Stomach (tissue), 9 donors: ENCODE results near the gene EFHC2. TPM values are rescaled to one million over a fixed set of nuclear protein-coding genes. Genes with fewer than 3 reads are reported as not detected.

Experiments used
- DNase-seq, 2 donors: peaks; one replicate each; pipeline versions ENCODE4 v3.0.0 to v3.0.0-alpha.2; 2013 to 2019
- H3K27ac ChIP-seq, 5 donors: fragments of 200-600 bp in 4 of 5; sonication (generic) in 4 of 5; one replicate each; pipeline ENCODE4 v1.5.1; 2013 to 2019; ENCODE audit warnings: mild to moderate bottlenecking in 1 of 5, moderate library complexity in 1 of 5
- H3K27me3 ChIP-seq, 3 donors: fragments of 200-600 bp; sonication (generic); one replicate each; pipeline ENCODE4 v1.5.1; 2017 to 2019; ENCODE audit warnings: mixed run types in 1 of 3
- H3K36me3 ChIP-seq, 4 donors: fragments of 200-600 bp; sonication (generic); 1 replicate in 3 of 4; 2 replicates in 1 of 4; pipeline ENCODE4 v1.5.1; 2016 to 2019
- H3K4me1 ChIP-seq, 4 donors: fragments of 200-600 bp; sonication (generic); one replicate each; pipeline ENCODE4 v1.5.1; 2016 to 2019
- H3K4me3 ChIP-seq, 4 donors: fragments of 200-600 bp; sonication (generic) in 3 of 4; one replicate each; pipeline ENCODE4 v1.5.1; 2016 to 2019; ENCODE audit warnings: mild to moderate bottlenecking in 1 of 4
- H3K9me3 ChIP-seq, 4 donors: fragments of 200-600 bp; sonication (generic); one replicate each; pipeline ENCODE4 v1.5.1; 2016 to 2019
- EP300 ChIP-seq: sonication (generic); formaldehyde crosslinking; IDR thresholded peaks from one replicate; pipeline ENCODE4 v1.6.1; 2017; ENCODE audit warnings: antibody characterized with exemption
- POLR2A ChIP-seq, 4 donors: fragments of 450-650 bp; IDR thresholded peaks; one replicate each; pipeline ENCODE4 v1.6.1; 2016; ENCODE audit warnings: antibody characterized with exemption in 4 of 4, control low read depth in 2 of 4, mild to moderate bottlenecking in 1 of 4, moderate library complexity in 1 of 4
- POLR2AphosphoS5 ChIP-seq, 3 donors: sonication (generic); formaldehyde crosslinking; IDR thresholded peaks; one replicate each; pipeline ENCODE4 v1.6.1; 2016; ENCODE audit warnings: antibody characterized with exemption in 3 of 3
- WGBS, 5 donors: extraction: QIAGEN DNeasy Blood & Tissue Kit in 3 of 5; methylation state at CpG; one replicate each; pipeline versions ENCODE4 v1.1.5 to v1.1.7; 2013 to 2018; 5-methylcytosine and 5-hydroxymethylcytosine counted together
- intact Hi-C: fragments of 100-400 bp; cut with DNase I; formaldehyde crosslinking; loops from one replicate; pipeline ENCODE4 v1.15.1; 2023; ENCODE audit warnings: low total_unique reads
- polyA plus RNA-seq, 3 donors: library from polyadenylated mRNA; stranded (reverse); fragments of 200-250 nt; gene quantifications; one replicate each; pipeline ENCODE4 v1.2.3, GENCODE V29; 2013
- total RNA-seq, 5 donors: library from RNA; depleted of rRNA; stranded (reverse); fragments of >200 nt; gene quantifications; one replicate each; pipeline versions ENCODE4 v1.1.0 to v1.2.3, GENCODE V29; 2014 to 2016
- TF ChIP-seq, protein P1 (sequence below), 7 experiments: fragments of 450-650 bp in 4 of 7; fragments of 200-600 bp in 3 of 7; sonication (generic) in 3 of 7; IDR thresholded peaks; one replicate each; pipeline ENCODE4 v1.5.1; 2016 to 2019; ENCODE audit warnings: antibody characterized with exemption in 7 of 7, control low read depth in 2 of 7, mild to moderate bottlenecking in 1 of 7
- donor health status: healthy with polysubstance abuse.
- donor health status: Bipolar disorder and iron deficiency.
- donor health status: healthy.

EFHC2 gene
- total and polyA plus RNA-seq, 8 donors: 0.37 to 10.0 (median 1.5) TPM; not detected in 1

DNA sequence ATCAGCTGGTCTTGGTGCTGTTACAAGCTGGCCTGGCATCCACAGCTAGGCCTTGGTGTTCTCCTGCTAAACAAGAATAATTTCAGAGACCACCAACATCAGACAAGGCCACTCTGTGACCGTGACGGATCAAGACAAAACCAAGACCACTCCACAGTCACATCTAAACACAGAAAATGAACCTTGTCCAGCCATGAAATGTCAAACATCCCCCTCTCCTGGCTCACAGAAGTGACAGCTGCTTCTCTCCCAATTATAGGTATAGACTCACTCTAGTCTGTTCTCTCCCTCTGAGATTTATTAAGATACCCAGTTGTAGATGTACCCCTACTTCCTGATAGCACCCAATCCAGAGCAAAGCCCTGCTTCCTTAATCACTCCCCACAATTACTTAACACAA lies 40.4 kb downstream of the EFHC2 start:
- H3K27me3 ChIP-seq: no peaks in the 10 kb centered on the region
- H3K36me3 ChIP-seq: no peaks in the 10 kb centered on the region
- no peak for DNase-seq
- no peak for TF ChIP-seq POLR2AphosphoS5 (IDR thresholded peaks at IDR 0.05)
- TF ChIP-seq, protein P1, sequence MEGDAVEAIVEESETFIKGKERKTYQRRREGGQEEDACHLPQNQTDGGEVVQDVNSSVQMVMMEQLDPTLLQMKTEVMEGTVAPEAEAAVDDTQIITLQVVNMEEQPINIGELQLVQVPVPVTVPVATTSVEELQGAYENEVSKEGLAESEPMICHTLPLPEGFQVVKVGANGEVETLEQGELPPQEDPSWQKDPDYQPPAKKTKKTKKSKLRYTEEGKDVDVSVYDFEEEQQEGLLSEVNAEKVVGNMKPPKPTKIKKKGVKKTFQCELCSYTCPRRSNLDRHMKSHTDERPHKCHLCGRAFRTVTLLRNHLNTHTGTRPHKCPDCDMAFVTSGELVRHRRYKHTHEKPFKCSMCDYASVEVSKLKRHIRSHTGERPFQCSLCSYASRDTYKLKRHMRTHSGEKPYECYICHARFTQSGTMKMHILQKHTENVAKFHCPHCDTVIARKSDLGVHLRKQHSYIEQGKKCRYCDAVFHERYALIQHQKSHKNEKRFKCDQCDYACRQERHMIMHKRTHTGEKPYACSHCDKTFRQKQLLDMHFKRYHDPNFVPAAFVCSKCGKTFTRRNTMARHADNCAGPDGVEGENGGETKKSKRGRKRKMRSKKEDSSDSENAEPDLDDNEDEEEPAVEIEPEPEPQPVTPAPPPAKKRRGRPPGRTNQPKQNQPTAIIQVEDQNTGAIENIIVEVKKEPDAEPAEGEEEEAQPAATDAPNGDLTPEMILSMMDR (IDR thresholded peaks at IDR 0.05): no peak
- no peak for TF ChIP-seq EP300
- no peak for TF ChIP-seq POLR2A (IDR thresholded peaks at IDR 0.05)
- no peaks in the 10 kb centered on the region for H3K9me3 ChIP-seq
- H3K4me3 ChIP-seq: no peak overlapping the region
- intact Hi-C loops: no loop called here
- H3K27ac ChIP-seq: no peak overlapping the region
- H3K4me1 ChIP-seq: peaks cover 0 to 6% (median 0%) of the 10 kb centered on the region in 4 donors
- WGBS, 5 donors: 86 to 100% (median 93%) methylated on average over 2 of the region's 2 CpGs

DNA sequence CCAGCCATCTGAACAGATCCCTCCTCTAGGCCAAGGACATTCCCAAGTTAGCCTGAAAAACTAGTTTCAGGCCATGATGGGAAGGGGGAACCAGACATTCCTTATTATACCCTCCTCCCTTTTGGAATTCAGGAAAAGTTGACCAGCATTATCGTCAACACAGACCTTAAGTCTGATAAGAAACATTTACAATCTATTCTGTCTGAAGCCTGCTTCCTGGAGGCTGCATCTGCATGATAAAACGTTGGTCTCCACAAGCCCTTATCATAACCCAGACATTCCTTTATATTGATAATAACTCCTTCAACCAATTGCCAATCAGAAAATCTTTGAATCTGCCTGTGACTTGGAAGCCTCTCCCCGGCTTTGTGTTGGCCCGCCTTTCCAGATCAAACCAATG lies 44.3 kb downstream of the EFHC2 start:
- intact Hi-C loops: no loop called here
- Histone ChIP-seq H3K4me3 (no peak overlapping the region), H3K27me3 (no peaks in the 10 kb centered on the region), H3K27ac (no peak overlapping the region), H3K9me3 (no peaks in the 10 kb centered on the region), H3K4me1 (no peaks in the 10 kb centered on the region), H3K36me3 (no peaks in the 10 kb centered on the region)
- TF ChIP-seq POLR2AphosphoS5 (IDR thresholded peaks at IDR 0.05): no peak
- no peak for TF ChIP-seq EP300
- TF ChIP-seq, protein P1 (IDR thresholded peaks at IDR 0.05): no peak
- no peak for TF ChIP-seq POLR2A (IDR thresholded peaks at IDR 0.05)
- 42 to 66% (median 46%) methylated on average over 4 of the region's 4 CpGs for WGBS, 5 donors
- DNase-seq: no peak

DNA sequence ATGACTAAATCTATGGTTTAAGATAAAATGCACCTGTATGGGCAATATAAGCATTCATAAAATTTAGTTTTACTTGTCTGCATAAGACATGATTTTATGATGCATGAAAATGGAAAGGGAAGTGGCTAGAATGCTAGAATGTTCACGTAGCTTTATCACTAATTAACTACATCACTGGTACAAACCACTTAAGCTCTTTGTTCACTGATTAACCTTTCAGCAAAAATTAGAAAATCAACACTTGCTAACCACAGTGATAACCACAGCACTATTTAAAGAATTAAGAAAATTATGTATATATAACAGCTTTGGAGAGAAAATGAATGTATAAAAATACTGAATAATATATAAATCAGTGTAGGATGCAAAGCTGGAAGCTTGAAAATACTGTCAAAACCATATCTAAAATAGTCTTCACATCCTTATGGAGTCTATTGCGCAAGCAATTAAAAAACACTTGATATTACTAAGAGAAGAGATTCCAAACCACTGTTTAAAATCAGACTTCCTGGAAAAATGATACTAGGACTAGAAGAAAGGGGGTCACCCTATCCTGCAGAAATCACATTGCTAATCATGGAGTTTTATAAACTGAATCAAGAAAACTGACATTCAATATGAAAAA lies 51.9 kb downstream of the EFHC2 start:
- DNase-seq: no peak
- Histone ChIP-seq H3K4me1 (no peaks in the 10 kb centered on the region), H3K9me3 (no peaks in the 10 kb centered on the region), H3K36me3 (no peaks in the 10 kb centered on the region), H3K4me3 (no peak overlapping the region), H3K27me3 (no peaks in the 10 kb centered on the region), H3K27ac (no peak overlapping the region)
- TF ChIP-seq EP300 (no peak), POLR2A (IDR thresholded peaks at IDR 0.05) (no peak), POLR2AphosphoS5 (IDR thresholded peaks at IDR 0.05) (no peak)
- TF ChIP-seq, protein P1 (IDR thresholded peaks at IDR 0.05): no peak
- intact Hi-C loops: no loop called here
- WGBS, 5 donors: 57 to 74% (median 64%) methylated on average over 2 of the region's 2 CpGs

GRCh38 chrX:44290718-44291117 lies 52.8 kb downstream of the EFHC2 start:
- 83 to 92% (median 85%) methylated on average over 5 of the region's 5 CpGs for WGBS, 5 donors
- H3K9me3 ChIP-seq: no peaks in the 10 kb centered on the region
- no peak for DNase-seq
- H3K4me1 ChIP-seq: no peaks in the 10 kb centered on the region
- intact Hi-C loops: no loop called here
- no peak for TF ChIP-seq POLR2AphosphoS5 (IDR thresholded peaks at IDR 0.05)
- H3K27me3 ChIP-seq: no peaks in the 10 kb centered on the region
- H3K4me3 ChIP-seq: no peak overlapping the region
- H3K27ac ChIP-seq: no peak overlapping the region
- no peaks in the 10 kb centered on the region for H3K36me3 ChIP-seq

DNA sequence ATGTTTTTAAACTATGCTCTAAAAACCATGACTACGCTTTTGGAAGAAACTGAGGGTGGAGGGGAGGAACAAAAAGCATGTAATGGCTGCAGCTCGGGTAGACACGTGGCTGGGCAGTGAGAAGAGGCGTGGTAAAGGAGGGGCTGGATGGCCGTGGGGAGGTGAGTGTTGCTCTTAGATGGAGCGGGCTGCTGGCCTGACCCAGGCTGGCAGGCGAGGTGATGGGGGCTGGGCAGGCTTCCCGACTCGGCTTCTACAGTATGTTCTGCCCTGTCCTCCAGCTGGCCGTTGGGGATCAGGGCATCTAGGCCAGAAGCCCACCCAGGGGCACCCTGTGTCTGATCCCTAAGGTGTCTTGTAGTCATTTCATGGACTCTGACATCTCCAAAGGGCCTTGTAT lies 60.7 kb downstream of the EFHC2 start:
- TF ChIP-seq, protein P1 (IDR thresholded peaks at IDR 0.05): no peak
- TF ChIP-seq POLR2A (IDR thresholded peaks at IDR 0.05) (no peak), POLR2AphosphoS5 (IDR thresholded peaks at IDR 0.05) (no peak), EP300 (no peak)
- Histone ChIP-seq H3K9me3 (no peaks in the 10 kb centered on the region), H3K27me3 (no peaks in the 10 kb centered on the region), H3K36me3 (no peaks in the 10 kb centered on the region), H3K4me3 (no peak overlapping the region), H3K27ac (no peak overlapping the region), H3K4me1 (no peaks in the 10 kb centered on the region)
- WGBS, 5 donors: 83 to 92% (median 86%) methylated on average over 7 to 10 of the region's 10 CpGs
- intact Hi-C loops: no loop called here
- no peak for DNase-seq
